ENCODE results near the gene LRRC10. TPM values are rescaled to one million over a fixed set of nuclear protein-coding genes. Genes with fewer than 3 reads are reported as not detected.

The LRRC10 gene
- total and polyA plus RNA-seq, 10 of the 15 experiments (the other 5 are each of a cell fraction or from before 2014, with no cell fraction given) = not detected

DNA sequence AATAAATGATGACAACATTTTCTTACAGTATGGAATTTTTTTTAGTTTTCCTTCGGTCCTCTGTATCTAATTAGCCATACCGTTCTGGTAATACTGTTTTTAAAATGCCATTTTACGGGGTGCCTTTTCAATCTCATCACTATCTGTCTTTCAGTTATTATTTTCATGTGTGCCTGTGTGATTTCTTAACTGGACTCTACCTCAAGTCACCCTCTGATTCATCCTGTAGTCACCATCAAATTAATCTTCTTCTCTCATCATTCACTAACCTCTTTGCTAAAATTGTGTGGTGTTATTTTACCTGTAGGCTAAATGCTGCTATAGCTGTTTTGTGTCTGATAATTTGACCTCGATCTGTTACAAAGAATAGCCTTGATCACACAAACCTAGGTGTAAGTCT is 41.5 kb downstream of the LRRC10 start (continued):
- no peak for TF ChIP-seq KLF5 (IDR thresholded peaks at IDR 0.05; ENCODE audit: partially characterized antibody)
- TF ChIP-seq, protein P1, sequence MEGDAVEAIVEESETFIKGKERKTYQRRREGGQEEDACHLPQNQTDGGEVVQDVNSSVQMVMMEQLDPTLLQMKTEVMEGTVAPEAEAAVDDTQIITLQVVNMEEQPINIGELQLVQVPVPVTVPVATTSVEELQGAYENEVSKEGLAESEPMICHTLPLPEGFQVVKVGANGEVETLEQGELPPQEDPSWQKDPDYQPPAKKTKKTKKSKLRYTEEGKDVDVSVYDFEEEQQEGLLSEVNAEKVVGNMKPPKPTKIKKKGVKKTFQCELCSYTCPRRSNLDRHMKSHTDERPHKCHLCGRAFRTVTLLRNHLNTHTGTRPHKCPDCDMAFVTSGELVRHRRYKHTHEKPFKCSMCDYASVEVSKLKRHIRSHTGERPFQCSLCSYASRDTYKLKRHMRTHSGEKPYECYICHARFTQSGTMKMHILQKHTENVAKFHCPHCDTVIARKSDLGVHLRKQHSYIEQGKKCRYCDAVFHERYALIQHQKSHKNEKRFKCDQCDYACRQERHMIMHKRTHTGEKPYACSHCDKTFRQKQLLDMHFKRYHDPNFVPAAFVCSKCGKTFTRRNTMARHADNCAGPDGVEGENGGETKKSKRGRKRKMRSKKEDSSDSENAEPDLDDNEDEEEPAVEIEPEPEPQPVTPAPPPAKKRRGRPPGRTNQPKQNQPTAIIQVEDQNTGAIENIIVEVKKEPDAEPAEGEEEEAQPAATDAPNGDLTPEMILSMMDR (IDR thresholded peaks at IDR 0.05 in 2 of 3, conservative IDR thresholded peaks at IDR 0.05 in 1 of 3; ENCODE audit: control insufficient read depth in 2 of 3, extremely low read depth in 1 of 3, insufficient read depth in 1 of 3, low read depth in 3 of 3, low read length in 3 of 3) = no peak
- TF ChIP-seq, protein P2, sequence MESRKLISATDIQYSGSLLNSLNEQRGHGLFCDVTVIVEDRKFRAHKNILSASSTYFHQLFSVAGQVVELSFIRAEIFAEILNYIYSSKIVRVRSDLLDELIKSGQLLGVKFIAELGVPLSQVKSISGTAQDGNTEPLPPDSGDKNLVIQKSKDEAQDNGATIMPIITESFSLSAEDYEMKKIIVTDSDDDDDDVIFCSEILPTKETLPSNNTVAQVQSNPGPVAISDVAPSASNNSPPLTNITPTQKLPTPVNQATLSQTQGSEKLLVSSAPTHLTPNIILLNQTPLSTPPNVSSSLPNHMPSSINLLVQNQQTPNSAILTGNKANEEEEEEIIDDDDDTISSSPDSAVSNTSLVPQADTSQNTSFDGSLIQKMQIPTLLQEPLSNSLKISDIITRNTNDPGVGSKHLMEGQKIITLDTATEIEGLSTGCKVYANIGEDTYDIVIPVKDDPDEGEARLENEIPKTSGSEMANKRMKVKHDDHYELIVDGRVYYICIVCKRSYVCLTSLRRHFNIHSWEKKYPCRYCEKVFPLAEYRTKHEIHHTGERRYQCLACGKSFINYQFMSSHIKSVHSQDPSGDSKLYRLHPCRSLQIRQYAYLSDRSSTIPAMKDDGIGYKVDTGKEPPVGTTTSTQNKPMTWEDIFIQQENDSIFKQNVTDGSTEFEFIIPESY (IDR thresholded peaks at IDR 0.05) = no peak
- no peak for TF ChIP-seq CEBPB (IDR thresholded peaks at IDR 0.05; ENCODE audit: borderline replicate concordance in 1 of 2, low read depth in 2 of 2, low read length in 2 of 2)
- no peak for TF ChIP-seq YBX1 (IDR thresholded peaks at IDR 0.05)
- TF ChIP-seq, protein P3, sequence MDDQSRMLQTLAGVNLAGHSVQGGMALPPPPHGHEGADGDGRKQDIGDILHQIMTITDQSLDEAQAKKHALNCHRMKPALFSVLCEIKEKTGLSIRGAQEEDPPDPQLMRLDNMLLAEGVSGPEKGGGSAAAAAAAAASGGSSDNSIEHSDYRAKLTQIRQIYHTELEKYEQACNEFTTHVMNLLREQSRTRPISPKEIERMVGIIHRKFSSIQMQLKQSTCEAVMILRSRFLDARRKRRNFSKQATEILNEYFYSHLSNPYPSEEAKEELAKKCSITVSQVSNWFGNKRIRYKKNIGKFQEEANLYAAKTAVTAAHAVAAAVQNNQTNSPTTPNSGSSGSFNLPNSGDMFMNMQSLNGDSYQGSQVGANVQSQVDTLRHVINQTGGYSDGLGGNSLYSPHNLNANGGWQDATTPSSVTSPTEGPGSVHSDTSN (IDR thresholded peaks at IDR 0.05; ENCODE audit: insufficient replicate concordance, low read depth, low read length) = no peak
- TF ChIP-seq, protein P4, sequence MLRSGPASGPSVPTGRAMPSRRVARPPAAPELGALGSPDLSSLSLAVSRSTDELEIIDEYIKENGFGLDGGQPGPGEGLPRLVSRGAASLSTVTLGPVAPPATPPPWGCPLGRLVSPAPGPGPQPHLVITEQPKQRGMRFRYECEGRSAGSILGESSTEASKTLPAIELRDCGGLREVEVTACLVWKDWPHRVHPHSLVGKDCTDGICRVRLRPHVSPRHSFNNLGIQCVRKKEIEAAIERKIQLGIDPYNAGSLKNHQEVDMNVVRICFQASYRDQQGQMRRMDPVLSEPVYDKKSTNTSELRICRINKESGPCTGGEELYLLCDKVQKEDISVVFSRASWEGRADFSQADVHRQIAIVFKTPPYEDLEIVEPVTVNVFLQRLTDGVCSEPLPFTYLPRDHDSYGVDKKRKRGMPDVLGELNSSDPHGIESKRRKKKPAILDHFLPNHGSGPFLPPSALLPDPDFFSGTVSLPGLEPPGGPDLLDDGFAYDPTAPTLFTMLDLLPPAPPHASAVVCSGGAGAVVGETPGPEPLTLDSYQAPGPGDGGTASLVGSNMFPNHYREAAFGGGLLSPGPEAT (IDR thresholded peaks at IDR 0.05; ENCODE audit: low read depth) = no peak
- TF ChIP-seq CHD4 (IDR thresholded peaks at IDR 0.05) = no peak
- TF ChIP-seq, protein P5, sequence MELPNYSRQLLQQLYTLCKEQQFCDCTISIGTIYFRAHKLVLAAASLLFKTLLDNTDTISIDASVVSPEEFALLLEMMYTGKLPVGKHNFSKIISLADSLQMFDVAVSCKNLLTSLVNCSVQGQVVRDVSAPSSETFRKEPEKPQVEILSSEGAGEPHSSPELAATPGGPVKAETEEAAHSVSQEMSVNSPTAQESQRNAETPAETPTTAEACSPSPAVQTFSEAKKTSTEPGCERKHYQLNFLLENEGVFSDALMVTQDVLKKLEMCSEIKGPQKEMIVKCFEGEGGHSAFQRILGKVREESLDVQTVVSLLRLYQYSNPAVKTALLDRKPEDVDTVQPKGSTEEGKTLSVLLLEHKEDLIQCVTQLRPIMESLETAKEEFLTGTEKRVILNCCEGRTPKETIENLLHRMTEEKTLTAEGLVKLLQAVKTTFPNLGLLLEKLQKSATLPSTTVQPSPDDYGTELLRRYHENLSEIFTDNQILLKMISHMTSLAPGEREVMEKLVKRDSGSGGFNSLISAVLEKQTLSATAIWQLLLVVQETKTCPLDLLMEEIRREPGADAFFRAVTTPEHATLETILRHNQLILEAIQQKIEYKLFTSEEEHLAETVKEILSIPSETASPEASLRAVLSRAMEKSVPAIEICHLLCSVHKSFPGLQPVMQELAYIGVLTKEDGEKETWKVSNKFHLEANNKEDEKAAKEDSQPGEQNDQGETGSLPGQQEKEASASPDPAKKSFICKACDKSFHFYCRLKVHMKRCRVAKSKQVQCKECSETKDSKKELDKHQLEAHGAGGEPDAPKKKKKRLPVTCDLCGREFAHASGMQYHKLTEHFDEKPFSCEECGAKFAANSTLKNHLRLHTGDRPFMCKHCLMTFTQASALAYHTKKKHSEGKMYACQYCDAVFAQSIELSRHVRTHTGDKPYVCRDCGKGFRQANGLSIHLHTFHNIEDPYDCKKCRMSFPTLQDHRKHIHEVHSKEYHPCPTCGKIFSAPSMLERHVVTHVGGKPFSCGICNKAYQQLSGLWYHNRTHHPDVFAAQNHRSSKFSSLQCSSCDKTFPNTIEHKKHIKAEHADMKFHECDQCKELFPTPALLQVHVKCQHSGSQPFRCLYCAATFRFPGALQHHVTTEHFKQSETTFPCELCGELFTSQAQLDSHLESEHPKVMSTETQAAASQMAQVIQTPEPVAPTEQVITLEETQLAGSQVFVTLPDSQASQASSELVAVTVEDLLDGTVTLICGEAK (IDR thresholded peaks at IDR 0.05; ENCODE audit: borderline replicate concordance) = no peak
- no peak for TF ChIP-seq MEF2B (IDR thresholded peaks at IDR 0.05; ENCODE audit: partially characterized antibody, poor library complexity, severe bottlenecking)
- TF ChIP-seq NR2C2 (IDR thresholded peaks at IDR 0.05; ENCODE audit: borderline replicate concordance, control insufficient read depth, insufficient read length, low read depth) = no peak
- TF ChIP-seq, protein P6, sequence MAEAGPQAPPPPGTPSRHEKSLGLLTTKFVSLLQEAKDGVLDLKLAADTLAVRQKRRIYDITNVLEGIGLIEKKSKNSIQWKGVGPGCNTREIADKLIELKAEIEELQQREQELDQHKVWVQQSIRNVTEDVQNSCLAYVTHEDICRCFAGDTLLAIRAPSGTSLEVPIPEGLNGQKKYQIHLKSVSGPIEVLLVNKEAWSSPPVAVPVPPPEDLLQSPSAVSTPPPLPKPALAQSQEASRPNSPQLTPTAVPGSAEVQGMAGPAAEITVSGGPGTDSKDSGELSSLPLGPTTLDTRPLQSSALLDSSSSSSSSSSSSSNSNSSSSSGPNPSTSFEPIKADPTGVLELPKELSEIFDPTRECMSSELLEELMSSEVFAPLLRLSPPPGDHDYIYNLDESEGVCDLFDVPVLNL (IDR thresholded peaks at IDR 0.05; ENCODE audit: low read depth, low read length) = no peak

Measured in GM12878 (cell line).